MCF 10A (cell line): ENCODE results near the gene SST. TPM values are rescaled to one million over a fixed set of nuclear protein-coding genes. Genes with fewer than 3 reads are reported as not detected.

Experiments
- BruUV-seq: library from RNA; stranded (reverse); fragments of 400-500 nt; replicated peaks from 2 replicates; lab custom pipeline; 2021; lab: Mats Ljungman, UMichigan
- CTCF ChIA-PET: fragments of 300-600 bp; sonication (Branson Sonifier 250); formaldehyde crosslinking; extraction: SDS; loops from one replicate; lab custom pipeline; 2021; ENCODE audit warnings: antibody characterized with exemption, inconsistent platforms; lab: Yijun Ruan, JAX
- POLR2A ChIA-PET: fragments of 300-600, 350-650 bp; sonication (Branson Sonifier 250); formaldehyde crosslinking; extraction: SDS; loops from one replicate; lab custom pipeline; 2020; ENCODE audit warnings: antibody characterized with exemption, inconsistent platforms; lab: Yijun Ruan, JAX
- DNase-seq: peaks from one replicate; pipeline ENCODE4 v3.0.0-alpha.2; 2018; ENCODE audit not compliant: unreplicated experiment
- H3K27ac Mint-ChIP-seq: one replicate; pipeline ENCODE4 v1.8.0; 2022; ENCODE audit warnings: mild to moderate bottlenecking, low read depth, mixed read lengths; ENCODE audit not compliant: unreplicated experiment
- H3K27me3 Mint-ChIP-seq: one replicate; pipeline ENCODE4 v1.8.0; 2022; ENCODE audit warnings: mixed read lengths; ENCODE audit not compliant: insufficient read depth, unreplicated experiment
- H3K36me3 Mint-ChIP-seq: one replicate; pipeline ENCODE4 v1.8.0; 2022; ENCODE audit warnings: mild to moderate bottlenecking, moderate library complexity, mixed read lengths; ENCODE audit not compliant: insufficient read depth, unreplicated experiment
- H3K4me1 Mint-ChIP-seq: one replicate; pipeline ENCODE4 v1.8.0; 2022; ENCODE audit warnings: mixed read lengths; ENCODE audit not compliant: insufficient read depth, unreplicated experiment
- H3K4me3 Mint-ChIP-seq: one replicate; pipeline ENCODE4 v1.8.0; 2022; ENCODE audit warnings: mild to moderate bottlenecking, moderate library complexity, mixed read lengths; ENCODE audit not compliant: unreplicated experiment
- H3K9me3 Mint-ChIP-seq: one replicate; pipeline ENCODE4 v1.8.0; 2022; ENCODE audit warnings: mixed read lengths; ENCODE audit not compliant: unreplicated experiment
- CTCF ChIP-seq: fragments of 200-600 bp; IDR thresholded peaks from one replicate; pipeline ENCODE4 v1.8.0; 2022; ENCODE audit warnings: antibody characterized with exemption, mild to moderate bottlenecking; ENCODE audit not compliant: unreplicated experiment
- intact Hi-C: fragments of 100-400 bp; cut with micrococcal nuclease; formaldehyde crosslinking; loops from 2 replicates; pipeline ENCODE4 v1.14.1; 2022
- total RNA-seq: library from RNA; stranded (reverse); gene quantifications from 2 replicates; pipeline ENCODE4 v1.2.3, GENCODE V29; 2022

Gene SST
- total RNA-seq, 1 experiment from 2014 or later: not detected

- no peak for TF ChIP-seq CTCF
- Mint-ChIP-seq H3K4me3 (no peak overlapping the region), H3K36me3 (no peaks in the 10 kb centered on the region), H3K9me3 (no peaks in the 10 kb centered on the region), H3K4me1 (peaks cover 2% of the 10 kb centered on the region), H3K27me3 (peaks cover 22% of the 10 kb centered on the region), H3K27ac (no peak overlapping the region)
- intact Hi-C loops: no loop called here
- ChIA-PET CTCF (interaction anchor here (0.9 to 1.6 kb wide), 5 partner anchors 8 to 304 kb away, joined by 3 to 8 read pairs (median 4); no protein-coding TSS in a partner anchor), POLR2A (interaction anchor here (0.5 kb wide), 1 partner anchor 221 kb away, joined by 3 read pairs; no protein-coding TSS in a partner anchor)
- no peak for DNase-seq
- no TSS peak for BruUV-seq
These were observed 46.8 kb downstream of the SST start for GRCh38 chr3:187623285-187623814.

- DNase-seq: no peak
These were observed 48.3 kb downstream of the SST start for GRCh38 chr3:187621881-187622280.

GRCh38 chr3:187619461-187619860, 50.7 kb downstream of the SST start:
- POLR2A ChIA-PET: interaction anchor here (0.6 kb wide), 1 partner anchor 171 kb away, joined by 3 read pairs; no protein-coding TSS in a partner anchor
- no peak for TF ChIP-seq CTCF
- Mint-ChIP-seq H3K4me3 (no peak overlapping the region), H3K9me3 (no peaks in the 10 kb centered on the region), H3K27ac (no peak overlapping the region), H3K27me3 (peaks cover 39% of the 10 kb centered on the region), H3K4me1 (no peaks in the 10 kb centered on the region), H3K36me3 (no peaks in the 10 kb centered on the region)
- CTCF ChIA-PET: interaction anchor here (0.6 to 4.1 kb wide), 5 partner anchors 9 to 327 kb away, joined by 3 to 61 read pairs (median 8); no protein-coding TSS in a partner anchor
- DNase-seq: no peak
- intact Hi-C loops: no loop called here
- BruUV-seq: no TSS peak

More at GRCh38 chr3:187621881-187622280, 48.3 kb downstream of the SST start:
- Mint-ChIP-seq H3K4me3 (no peak overlapping the region), H3K27ac (no peak overlapping the region), H3K4me1 (no peaks in the 10 kb centered on the region), H3K27me3 (peaks cover 22% of the 10 kb centered on the region), H3K9me3 (no peaks in the 10 kb centered on the region), H3K36me3 (no peaks in the 10 kb centered on the region)
- no TSS peak for BruUV-seq
- no peak for TF ChIP-seq CTCF
- intact Hi-C loops: no loop called here
- POLR2A ChIA-PET: no interaction called here
- CTCF ChIA-PET: interaction anchor here (0.8 to 4.1 kb wide), 3 partner anchors 58 to 1528 kb away, joined by 4 to 61 read pairs (median 5); no protein-coding TSS in a partner anchor

Other genes with a start within 250 kb of the SST start
- gene RTP2, start 32.2 kb upstream of the SST start, total RNA-seq: not detected in 2 replicates
- 16.4 and 20.9 TPM in 2 replicates for gene BCL6, start 75.1 kb upstream of the SST start, total RNA-seq